Astrocyte of the cerebellum (primary cell): ENCODE results near the gene SLCO2A1.

Source experiments
- DNase-seq: peaks from one replicate; pipeline ENCODE4 v3.0.0-alpha.2; 2011; ENCODE audit warnings: low read depth
- H3K4me3 ChIP-seq: 2 replicates; pipeline ENCODE4 v1.5.1; 2011; ENCODE audit warnings: mild to moderate bottlenecking, low read depth, low read length, moderate library complexity
- CTCF ChIP-seq: IDR thresholded peaks from 2 replicates; pipeline ENCODE4 v1.5.1; 2012; ENCODE audit warnings: low read length, low read depth, moderate library complexity, mild to moderate bottlenecking; ENCODE audit errors: missing control alignments
- in situ Hi-C: cut with HindIII; loops from 2 replicates; pipeline ENCODE4 v1.10.0; 2017; ENCODE audit warnings: low sequenced_read_pairs

SLCO2A1 gene

DNA sequence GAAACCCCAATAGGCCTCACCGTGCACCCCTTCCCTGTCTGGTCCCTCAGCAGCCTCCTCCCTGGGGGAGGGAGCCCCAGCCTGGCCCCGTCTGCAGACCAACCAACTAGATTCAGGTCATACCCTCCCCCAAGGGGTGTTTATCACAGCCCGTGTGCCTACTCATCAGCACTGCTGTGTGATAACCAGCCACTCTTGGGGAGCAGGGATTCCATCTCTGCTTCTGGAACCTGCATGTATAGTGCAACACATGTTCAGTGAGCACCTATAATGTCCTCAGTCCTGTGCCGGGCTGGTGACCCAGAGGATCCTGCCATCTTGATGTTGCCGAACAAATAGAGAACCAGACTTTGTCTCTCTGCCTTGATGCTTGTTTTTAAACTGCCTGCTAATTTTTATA lies 6.6 kb upstream of the SLCO2A1 start:
- no peak for TF ChIP-seq CTCF
- no peak overlapping the region for H3K4me3 ChIP-seq
- in situ Hi-C loops = no loop called here
- no peak for DNase-seq

- in situ Hi-C loops = no loop called here
- no peak for DNase-seq
- no peak overlapping the region for H3K4me3 ChIP-seq
- TF ChIP-seq CTCF = no peak
Observed at GRCh38 chr3:134035836-134036235, 6.1 kb upstream of the SLCO2A1 start.

DNA sequence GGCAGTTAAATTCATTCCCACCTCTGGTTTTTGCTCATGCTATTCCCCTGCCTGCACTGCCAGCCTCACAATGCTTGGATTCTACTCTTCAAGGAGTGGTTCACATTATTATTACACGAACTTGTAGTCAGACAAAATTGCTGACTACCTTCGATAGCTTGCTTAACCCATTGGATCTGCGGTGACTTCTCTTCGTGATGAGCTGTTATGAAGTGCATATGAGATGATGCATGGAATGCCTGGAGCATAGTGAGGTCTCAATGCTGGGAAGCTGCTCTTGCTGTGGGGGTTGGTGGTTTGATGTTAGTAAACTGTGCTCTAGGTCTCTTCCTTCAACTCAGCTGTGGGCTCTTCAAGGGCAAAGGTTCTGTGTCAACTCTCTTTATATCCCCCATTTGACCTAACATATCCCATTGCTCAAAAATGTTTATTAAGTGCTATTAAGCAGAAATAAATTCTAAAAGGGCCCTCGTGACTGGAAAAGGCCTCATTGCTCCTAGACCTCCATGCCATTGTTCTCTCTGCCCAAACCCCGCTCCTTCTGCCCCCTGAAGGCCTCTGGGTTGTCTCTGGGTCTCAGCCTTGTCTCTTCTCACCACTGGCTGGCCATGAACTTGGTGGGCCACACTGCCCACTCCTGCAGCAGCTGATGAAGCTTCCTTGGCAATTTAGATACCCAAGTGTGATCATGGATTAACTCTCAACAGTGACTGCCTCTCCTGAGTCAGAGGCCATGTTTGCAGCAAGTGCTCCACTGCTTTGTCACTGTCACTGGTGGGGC lies 4.5 kb upstream of the SLCO2A1 start:
- no peak overlapping the region for H3K4me3 ChIP-seq
- TF ChIP-seq CTCF = no peak
- in situ Hi-C loops = loop anchor here (5.0 kb wide), 1 partner anchor 73 kb away; no protein-coding TSS in a partner anchor
- no peak for DNase-seq

- H3K4me3 ChIP-seq = no peak overlapping the region
- TF ChIP-seq CTCF = no peak
- in situ Hi-C loops = loop anchor here (5.0 kb wide), 1 partner anchor 74 kb away; no protein-coding TSS in a partner anchor
- DNase-seq = no peak
Observed at GRCh38 chr3:134033315-134033996, 3.7 kb upstream of the SLCO2A1 start.

DNA sequence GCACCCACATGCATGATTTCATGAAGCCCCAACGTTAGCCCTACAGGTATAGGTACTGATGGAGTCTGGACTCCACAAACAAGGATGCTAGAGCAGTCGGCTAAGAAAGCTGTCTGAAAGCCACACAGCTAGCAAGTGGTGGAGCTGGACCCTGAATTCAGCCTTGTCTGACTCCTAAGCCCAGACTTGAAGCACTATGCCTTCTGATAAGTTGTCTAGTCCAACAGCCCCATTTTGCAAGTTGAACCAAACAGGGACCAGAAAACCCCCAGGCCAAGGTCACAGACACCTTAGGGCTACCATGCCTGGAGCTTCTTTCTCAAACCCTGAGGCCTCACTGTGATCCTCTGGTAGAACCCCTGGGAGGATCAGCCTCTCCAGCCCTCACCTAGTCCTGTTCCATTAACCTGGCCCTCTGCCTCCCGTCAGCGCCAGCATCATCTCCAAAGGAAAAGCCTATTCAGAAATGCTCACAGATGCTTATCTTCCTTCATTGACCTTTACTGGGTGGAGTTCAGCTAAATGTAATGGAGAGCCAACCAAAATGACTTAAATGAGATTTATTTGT lies 1.7 kb upstream of the SLCO2A1 start:
- no peak for DNase-seq
- no peak overlapping the region for H3K4me3 ChIP-seq
- TF ChIP-seq CTCF = no peak
- in situ Hi-C loops = loop anchor here (5.0 kb wide), 1 partner anchor 76 kb away; no protein-coding TSS in a partner anchor
